HEK293T (cell line): ENCODE results near the gene KRT5.

Experiments used
- CTCF ChIA-PET: fragments of 350-600 bp; formaldehyde crosslinking; extraction: SDS; loops from one replicate; lab custom pipeline; 2021; ENCODE audit warnings: antibody characterized with exemption, inconsistent platforms; lab: Yijun Ruan, JAX
- POLR2A ChIA-PET: fragments of 350-600 bp; formaldehyde crosslinking; extraction: SDS; loops from one replicate; lab custom pipeline; 2020; ENCODE audit warnings: antibody characterized with exemption, inconsistent platforms; lab: Yijun Ruan, JAX
- DNase-seq: peaks from one replicate; pipeline ENCODE4 v3.0.0; 2012; ENCODE audit warnings: mixed read lengths; ENCODE audit errors: extremely low spot score
- ARNT ChIP-seq: fragments of 450-650 bp; IDR thresholded peaks from 2 replicates; pipeline ENCODE4 v1.6.1; 2017; ENCODE audit warnings: mild to moderate bottlenecking
- BHLHE40 ChIP-seq: fragments of 450-650 bp; IDR thresholded peaks from 2 replicates; pipeline ENCODE4 v1.6.1; 2016; ENCODE audit warnings: mild to moderate bottlenecking, moderate library complexity, borderline replicate concordance
- CTBP1 ChIP-seq: fragments of 450-650 bp; IDR thresholded peaks from 2 replicates; pipeline ENCODE4 v1.6.1; 2016; ENCODE audit warnings: borderline replicate concordance
- ELF4 ChIP-seq: fragments of 450-650 bp; IDR thresholded peaks from 2 replicates; pipeline ENCODE4 v1.6.1; 2017; ENCODE audit warnings: antibody characterized with exemption
- FOXA1 ChIP-seq: fragments of 450-650 bp; IDR thresholded peaks from 2 replicates; pipeline ENCODE4 v1.6.1; 2016; ENCODE audit warnings: mild to moderate bottlenecking
- FOXK2 ChIP-seq: fragments of 450-650 bp; IDR thresholded peaks from 2 replicates; pipeline ENCODE4 v1.6.1; 2016; ENCODE audit warnings: mild to moderate bottlenecking
- FOXM1 ChIP-seq: fragments of 450-650 bp; IDR thresholded peaks from 2 replicates; pipeline ENCODE4 v1.6.1; 2017; ENCODE audit warnings: mild to moderate bottlenecking, borderline replicate concordance
- HDGF ChIP-seq: fragments of 450-650 bp; IDR thresholded peaks from 2 replicates; pipeline ENCODE4 v1.6.1; 2017; ENCODE audit warnings: antibody characterized with exemption, borderline replicate concordance
- L3MBTL2 ChIP-seq: fragments of 450-650 bp; conservative IDR thresholded peaks from 2 replicates; pipeline ENCODE4 v1.6.1; 2016; ENCODE audit warnings: mild to moderate bottlenecking
- LEF1 ChIP-seq: fragments of 450-650 bp; IDR thresholded peaks from 2 replicates; pipeline ENCODE4 v1.6.1; 2017; ENCODE audit warnings: mild to moderate bottlenecking, borderline replicate concordance
- NFRKB ChIP-seq: fragments of 450-650 bp; IDR thresholded peaks from 2 replicates; pipeline ENCODE4 v1.6.1; 2016; ENCODE audit warnings: mild to moderate bottlenecking, moderate library complexity
- PKNOX1 ChIP-seq: fragments of 450-650 bp; IDR thresholded peaks from 2 replicates; pipeline ENCODE4 v1.6.1; 2016
- SP1 ChIP-seq: fragments of 450-650 bp; IDR thresholded peaks from 2 replicates; pipeline ENCODE4 v1.6.1; 2017
- SUZ12 ChIP-seq: fragments of 450-650 bp; IDR thresholded peaks from 2 replicates; pipeline ENCODE4 v1.6.1; 2016; ENCODE audit warnings: mild to moderate bottlenecking
- TARDBP ChIP-seq: fragments of 450-650 bp; IDR thresholded peaks from 2 replicates; pipeline ENCODE4 v1.6.1; 2016
- ZNF384 ChIP-seq: fragments of 450-650 bp; IDR thresholded peaks from 2 replicates; pipeline ENCODE4 v1.6.1; 2016

Gene KRT5

DNA sequence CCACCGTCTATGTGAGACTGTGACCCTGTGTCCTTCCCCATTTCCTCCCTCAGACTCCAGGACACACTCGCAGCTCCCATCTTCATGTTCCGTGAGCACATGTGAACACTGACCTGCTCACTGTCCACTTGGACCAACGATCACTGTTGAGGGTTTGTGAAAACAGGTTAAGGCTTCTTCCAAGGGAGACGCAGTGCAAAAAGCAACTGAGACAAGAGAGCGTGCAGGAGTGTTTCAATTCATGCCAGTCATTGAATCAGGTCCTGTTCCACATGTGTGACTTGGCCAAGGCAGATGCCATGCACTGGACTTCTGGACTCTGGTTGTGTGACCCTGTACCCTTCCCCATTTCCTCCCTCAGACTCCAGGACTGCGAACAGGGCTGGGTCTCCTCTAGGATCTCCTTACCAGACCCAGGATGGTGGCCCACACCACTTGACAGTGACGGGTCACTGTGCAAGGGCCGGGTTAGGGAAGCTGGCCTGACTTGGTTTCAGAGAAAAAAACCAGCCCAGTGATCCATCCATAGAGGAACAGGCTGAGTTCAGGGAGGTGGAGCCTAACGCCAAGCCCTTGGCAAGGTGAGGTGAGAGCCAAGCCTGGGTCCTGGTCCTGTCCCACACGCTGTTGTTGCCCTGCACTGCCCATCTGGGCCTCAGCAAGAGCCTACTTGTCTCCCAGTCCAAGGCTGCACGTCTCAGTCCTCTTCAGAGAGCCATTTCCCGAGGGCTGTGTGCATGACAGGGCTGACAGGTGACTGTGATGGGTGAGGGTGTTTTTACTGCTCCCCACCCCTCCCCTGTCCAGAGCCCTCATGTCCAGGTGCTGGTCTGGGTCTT lies 5.7 kb upstream of the KRT5 start:
- ChIA-PET POLR2A (no interaction called here), CTCF (no interaction called here)
- no peak for DNase-seq
- TF ChIP-seq NFRKB, result no peak
- no peak for TF ChIP-seq PKNOX1
- no peak for TF ChIP-seq LEF1
- TF ChIP-seq CTBP1, result no peak
- TF ChIP-seq SUZ12, result no peak
- no peak for TF ChIP-seq SP1
- no peak for TF ChIP-seq BHLHE40
- TF ChIP-seq FOXA1, result no peak
- TF ChIP-seq ZNF384, result no peak
- no peak for TF ChIP-seq FOXK2
- no peak for TF ChIP-seq FOXM1
- no peak for TF ChIP-seq L3MBTL2
- TF ChIP-seq HDGF, result no peak
- no peak for TF ChIP-seq ARNT
- no peak for TF ChIP-seq ELF4
- no peak for TF ChIP-seq TARDBP

GRCh38 chr12:52524898-52525591 lies 4.9 kb upstream of the KRT5 start:
- CTCF ChIA-PET, result no interaction called here
- POLR2A ChIA-PET, result no interaction called here
- TF ChIP-seq NFRKB (no peak), SP1 (no peak), CTBP1 (no peak), TARDBP (no peak), FOXM1 (no peak), SUZ12 (no peak), PKNOX1 (no peak), L3MBTL2 (no peak)

DNA sequence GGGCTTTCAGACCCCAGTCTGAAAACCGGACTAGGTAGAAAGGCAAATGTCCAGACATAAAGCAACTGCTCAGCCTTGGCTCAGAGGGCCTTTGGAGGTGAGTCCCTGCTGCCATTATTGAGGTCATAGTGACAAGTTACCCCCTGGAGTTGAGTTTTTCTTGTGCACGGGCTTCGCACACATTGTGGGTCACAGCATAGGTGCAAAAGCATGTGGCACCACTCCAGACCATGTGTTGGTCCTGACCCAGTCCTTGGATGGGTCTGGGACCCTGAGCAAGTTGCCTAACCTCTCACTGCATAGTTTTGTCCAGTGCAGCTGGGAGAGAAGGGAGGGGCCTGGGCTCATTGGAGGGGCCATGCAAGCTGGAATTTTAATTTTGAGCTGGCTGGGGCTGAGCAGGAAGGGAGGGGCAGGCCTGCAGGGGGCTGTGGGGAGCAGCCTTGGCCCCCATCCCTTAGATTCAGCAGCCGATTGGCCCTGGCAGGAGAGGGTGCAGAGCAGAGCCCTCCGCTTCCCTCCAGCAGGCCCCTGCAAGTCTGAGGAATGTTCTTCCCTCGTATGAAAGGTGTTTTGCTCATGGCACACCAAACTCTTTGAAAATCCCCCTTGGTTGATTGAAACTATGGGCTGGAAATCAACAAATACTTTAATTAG lies 4.2 kb upstream of the KRT5 start:
- POLR2A ChIA-PET, result no interaction called here
- TF ChIP-seq FOXA1 (no peak), CTBP1 (no peak), TARDBP (no peak), LEF1 (no peak), ARNT (no peak), L3MBTL2 (no peak), HDGF (no peak), FOXK2 (no peak), FOXM1 (no peak), SUZ12 (no peak), NFRKB (no peak)
- CTCF ChIA-PET, result interaction anchor here (0.6 kb wide), 1 partner anchor 8 kb away, joined by 3 read pairs; no protein-coding TSS in a partner anchor

More at GRCh38 chr12:52524898-52525591, 4.9 kb upstream of the KRT5 start:
- DNase-seq, result no peak

GRCh38 chr12:52523824-52524223 lies 3.6 kb upstream of the KRT5 start:
- ChIA-PET POLR2A (no interaction called here), CTCF (interaction anchor here (0.6 kb wide), 1 partner anchor 9 kb away, joined by 3 read pairs; no protein-coding TSS in a partner anchor)
- no peak for TF ChIP-seq TARDBP
- no peak for TF ChIP-seq L3MBTL2
- no peak for TF ChIP-seq BHLHE40
- no peak for TF ChIP-seq ARNT
- no peak for TF ChIP-seq ELF4
- TF ChIP-seq PKNOX1, result no peak
- TF ChIP-seq FOXA1, result no peak
- TF ChIP-seq SUZ12, result no peak
- TF ChIP-seq CTBP1, result no peak
- TF ChIP-seq ZNF384, result no peak
- TF ChIP-seq NFRKB, result no peak
- no peak for TF ChIP-seq FOXM1
- TF ChIP-seq SP1, result no peak
- TF ChIP-seq FOXK2, result no peak
- TF ChIP-seq LEF1, result no peak
- no peak for DNase-seq

More for the DNA sequence above, 4.2 kb upstream of the KRT5 start:
- DNase-seq, result no peak

DNA sequence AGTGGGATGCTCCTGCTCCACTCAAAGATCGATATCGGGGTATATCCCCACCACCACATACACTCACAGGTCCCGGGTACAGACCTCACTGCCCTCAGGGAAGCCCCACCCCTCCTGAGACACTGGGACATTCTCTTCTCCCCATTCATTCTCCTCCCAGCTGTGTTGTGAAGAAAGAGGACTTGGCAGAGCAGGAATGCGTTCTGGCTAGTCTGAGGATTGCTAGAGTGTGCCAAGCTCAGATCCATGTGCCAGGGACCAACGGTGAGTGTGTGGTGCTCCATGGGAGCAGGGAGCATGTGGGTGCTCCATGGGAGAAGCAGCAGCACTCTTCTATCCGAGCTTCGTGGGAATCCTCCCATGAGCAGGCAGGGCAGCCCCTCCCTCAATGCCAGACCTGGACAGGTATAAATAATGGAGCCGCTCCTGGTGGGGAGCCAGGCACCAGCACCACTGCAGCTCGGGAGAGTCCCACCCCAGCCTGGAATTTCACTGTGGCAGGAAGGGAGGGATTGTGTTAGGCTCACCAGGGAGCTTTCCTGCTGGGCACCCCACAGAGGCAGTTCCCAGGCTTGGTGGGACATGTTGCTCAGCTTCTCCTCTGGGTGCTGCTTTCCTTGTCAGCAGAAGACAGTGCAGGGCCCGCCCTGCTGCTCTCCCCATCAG lies 2.3 kb upstream of the KRT5 start:
- no peak for DNase-seq
- no peak for TF ChIP-seq NFRKB
- TF ChIP-seq SP1, result no peak
- no peak for TF ChIP-seq ZNF384
- no peak for TF ChIP-seq L3MBTL2
- no peak for TF ChIP-seq FOXM1
- no peak for TF ChIP-seq ELF4
- TF ChIP-seq PKNOX1, result no peak
- TF ChIP-seq CTBP1, result no peak
- TF ChIP-seq ARNT, result no peak
- TF ChIP-seq FOXK2, result no peak
- TF ChIP-seq TARDBP, result no peak
- TF ChIP-seq BHLHE40, result no peak
- no peak for TF ChIP-seq LEF1
- TF ChIP-seq FOXA1, result no peak
- TF ChIP-seq HDGF, result no peak
- no peak for TF ChIP-seq SUZ12
- POLR2A ChIA-PET, result no interaction called here
- CTCF ChIA-PET, result no interaction called here
